GM21529 (cell line): Measurements from ENCODE around the gene PTPRR.

ENCODE experiments used
- ATAC-seq: cut with Tn5 transposase; IDR thresholded peaks from one replicate; pipeline ENCODE4 v1.9.1; 2021; ENCODE audit not compliant: unreplicated experiment

PTPRR gene

DNA sequence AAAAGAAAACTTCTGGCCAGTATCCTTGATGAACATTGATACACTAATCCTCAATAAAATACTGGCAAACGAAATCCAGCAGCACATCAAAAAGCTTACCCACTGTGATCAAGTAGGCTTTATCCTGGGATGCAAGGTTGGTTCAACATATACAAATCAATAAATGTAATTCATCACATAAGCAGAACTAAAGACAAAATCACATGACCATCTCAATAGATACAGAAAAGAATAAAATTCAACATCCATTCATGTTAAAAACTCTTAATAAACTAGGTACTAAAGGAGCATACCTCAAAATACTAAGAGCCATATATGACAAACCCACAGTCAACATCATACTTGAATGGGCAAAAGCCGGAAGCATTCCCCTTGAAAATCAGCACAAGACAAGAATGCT is 211.5 kb downstream of the PTPRR start:
- no peak for ATAC-seq

DNA sequence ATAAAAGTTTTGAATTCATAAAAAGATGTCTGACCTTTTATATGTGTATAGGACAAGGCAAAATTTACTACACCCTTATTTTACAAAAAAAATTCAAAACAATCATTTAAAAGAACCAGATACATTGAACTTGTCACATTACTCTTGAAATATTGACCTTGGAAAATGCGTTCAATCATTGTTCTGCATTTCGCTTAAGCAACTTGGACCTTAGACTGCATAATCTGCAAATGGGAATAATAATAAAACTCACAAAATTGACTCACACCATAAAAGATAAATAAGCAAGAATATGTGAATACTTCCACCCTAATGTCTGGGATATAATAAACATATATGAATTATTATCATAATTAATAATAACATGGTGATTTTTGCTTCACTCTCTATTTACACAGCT is 213.9 kb downstream of the PTPRR start:
- ATAC-seq = no peak

DNA sequence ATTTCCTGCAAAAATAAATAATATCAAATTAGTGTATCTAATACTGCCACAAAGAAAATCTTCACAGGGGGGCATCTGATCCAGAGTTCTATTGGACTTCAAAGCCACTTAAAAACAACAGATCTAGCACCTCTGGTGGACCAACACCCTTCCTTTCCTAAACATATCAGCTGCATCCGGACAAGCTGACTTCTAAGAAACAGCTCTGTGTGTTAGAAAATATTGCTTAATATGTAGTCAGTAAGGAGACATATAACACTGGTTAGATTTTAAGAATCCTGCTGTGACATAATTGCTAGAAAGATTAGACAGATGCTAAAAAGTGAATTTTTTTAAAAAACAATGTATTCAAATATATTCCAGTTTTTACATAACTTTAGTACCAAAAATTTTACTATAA is 222.2 kb downstream of the PTPRR start:
- ATAC-seq = no peak

DNA sequence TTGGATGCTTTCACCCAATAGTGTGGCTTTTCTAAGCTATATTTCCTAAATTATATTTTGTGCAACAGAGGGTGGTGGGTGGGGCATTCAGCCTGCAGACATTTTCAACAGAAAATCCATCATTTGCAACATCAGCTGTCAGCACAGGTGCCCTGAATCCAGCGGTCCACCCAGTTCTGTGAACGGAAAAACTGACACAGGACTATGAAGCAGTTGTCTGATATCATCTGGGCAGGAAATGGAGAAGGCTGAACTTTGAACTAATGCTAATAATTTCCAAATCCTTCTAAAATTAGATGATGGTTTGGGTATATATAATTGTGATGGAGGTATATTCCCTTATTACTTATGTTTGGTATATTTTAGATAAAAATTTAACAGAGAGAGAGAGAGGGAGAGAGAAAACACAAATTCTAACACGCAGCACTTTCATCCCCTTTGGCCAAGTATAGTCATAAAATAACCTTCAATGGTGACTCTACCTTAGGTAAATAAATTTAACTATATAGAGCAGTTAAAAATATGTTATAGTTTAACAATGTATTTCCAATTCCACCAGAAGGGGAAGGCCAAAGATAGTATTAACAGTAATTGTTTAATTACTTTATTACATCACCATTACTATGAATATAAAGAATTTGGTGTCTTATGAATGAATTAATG is 225.0 kb downstream of the PTPRR start:
- no peak for ATAC-seq

DNA sequence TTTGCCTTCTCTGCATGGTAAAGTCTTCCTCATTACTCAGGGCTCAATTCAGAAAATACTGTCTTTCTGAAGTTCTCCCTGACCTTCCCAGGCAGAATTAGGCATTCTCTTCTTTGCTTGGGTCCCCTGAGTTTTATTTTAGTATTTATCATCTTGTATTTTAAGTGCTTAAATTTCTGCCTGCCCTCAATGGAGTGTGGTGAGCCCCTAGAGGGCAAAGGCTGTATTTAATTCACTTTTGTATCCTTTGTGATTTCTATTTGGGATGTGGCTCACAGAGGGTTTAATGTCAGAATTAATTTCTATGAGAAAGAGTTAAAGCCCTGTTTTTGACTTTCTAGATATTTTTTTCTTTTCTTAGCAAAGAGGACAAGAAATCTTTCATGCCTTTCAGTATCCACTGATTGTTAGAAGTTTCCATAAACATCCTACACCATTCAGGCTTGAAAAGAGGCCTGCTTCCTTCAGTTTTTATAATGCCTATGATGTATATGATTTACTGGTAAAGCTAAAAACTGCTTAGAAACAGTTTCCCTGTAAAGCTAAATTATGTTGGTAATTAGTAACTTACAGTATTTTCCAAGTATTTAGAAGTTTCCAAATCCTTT is 227.8 kb downstream of the PTPRR start:
- no peak for ATAC-seq

DNA sequence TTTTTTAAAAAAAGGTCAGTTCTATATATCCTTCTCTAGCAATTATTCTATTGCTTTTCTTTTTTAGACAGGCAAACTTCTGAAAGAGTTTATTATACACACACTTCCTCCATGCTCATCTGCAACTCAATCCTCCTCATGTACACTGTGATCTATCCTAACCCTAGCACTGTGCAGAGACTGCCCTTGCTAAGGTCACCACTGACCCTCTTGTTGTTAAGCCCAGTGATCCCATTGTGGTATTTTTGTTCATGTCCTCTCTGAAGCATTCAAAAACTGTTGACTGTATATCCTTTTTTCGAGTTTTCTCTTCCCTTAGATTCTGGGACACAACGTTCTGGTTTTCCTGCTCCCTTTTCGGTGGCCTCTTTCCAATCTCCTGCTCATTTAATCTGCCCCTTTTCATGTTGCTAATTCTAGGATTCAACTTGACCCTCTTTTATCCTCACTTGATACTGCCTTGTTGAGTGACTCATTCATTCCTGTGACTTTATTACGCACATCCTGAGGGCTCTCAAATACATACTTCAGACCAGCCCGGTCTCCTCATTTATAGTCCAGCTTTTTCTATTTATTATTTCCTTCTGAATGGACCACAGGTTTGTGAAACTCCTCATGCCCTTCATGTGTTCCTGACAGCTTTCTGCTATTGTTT is 229.4 kb downstream of the PTPRR start:
- no peak for ATAC-seq

DNA sequence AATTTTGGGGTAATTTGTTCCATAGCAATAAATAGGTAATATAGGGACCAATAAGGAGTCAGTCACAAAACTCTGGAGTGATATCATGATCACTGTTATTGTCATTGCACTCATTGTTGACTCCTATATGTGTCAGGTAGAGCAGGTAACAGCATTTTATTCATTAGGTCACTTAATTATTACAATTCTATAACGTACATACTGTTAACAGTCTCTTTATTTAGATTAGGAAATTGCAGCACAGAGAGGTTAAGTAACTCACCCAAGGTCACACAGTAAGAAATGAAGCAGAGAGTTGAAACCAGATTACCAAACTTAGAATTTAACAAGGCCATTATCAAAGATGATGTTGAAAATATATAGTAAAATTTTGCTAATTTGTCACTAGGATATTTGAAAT is 233.6 kb downstream of the PTPRR start:
- ATAC-seq = no peak

DNA sequence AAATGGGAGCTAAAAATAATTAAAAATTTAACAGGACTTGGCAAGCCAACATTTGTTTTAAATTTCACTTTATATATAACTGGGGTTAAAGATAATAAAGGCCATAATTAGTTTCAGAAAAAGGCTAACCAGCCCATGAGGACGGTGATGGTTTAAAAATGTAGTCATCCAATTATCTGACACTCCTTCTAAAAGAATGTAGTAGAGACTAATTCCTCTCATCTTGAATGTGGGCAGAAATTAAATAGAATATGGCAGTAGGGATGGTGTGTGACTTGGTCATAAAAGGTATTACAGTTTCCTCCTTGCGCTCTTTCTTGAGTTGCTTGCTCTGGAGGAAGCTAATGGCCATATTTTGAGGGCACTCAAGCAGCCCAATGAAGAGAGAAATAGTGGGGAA is 234.2 kb downstream of the PTPRR start:
- ATAC-seq = no peak

DNA sequence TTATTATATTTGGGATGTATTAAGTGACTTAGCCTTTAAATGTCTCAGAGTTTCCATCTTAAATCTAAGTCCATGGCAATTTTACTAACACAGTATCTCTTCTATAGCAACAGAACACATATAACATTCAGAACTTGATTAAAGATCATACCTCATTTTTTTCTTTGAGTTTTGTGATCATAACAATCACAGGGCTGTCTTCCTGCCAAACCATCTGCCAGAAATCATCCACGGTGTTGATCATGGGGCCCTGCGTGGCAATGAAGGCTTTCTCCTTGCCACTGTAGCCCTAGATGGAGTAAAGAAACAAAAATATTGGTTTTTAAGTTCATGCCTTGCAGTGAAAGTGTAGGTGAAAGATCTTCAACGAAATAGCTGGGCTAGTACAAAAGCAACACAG is 236.6 kb downstream of the PTPRR start:
- no peak for ATAC-seq

DNA sequence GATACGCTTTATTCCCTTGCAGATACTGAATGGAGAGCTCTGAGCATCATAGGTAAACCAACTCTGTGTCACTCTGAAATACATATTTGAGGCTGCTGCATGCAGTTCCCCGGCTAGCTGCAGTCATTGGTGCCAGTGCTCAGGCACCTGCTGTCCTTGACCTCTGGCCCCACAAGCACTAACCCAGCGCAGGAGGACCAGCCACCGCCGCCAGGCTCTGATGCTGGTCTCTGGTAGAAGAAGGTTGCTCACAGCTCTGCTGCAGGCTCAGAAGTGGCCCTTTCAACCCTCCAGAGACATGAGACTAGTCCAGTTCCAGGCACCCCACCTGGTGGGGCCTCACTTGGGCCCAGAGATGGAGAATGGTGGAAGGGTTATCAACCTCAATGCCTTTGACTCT is 248.8 kb downstream of the PTPRR start:
- ATAC-seq = no peak

DNA sequence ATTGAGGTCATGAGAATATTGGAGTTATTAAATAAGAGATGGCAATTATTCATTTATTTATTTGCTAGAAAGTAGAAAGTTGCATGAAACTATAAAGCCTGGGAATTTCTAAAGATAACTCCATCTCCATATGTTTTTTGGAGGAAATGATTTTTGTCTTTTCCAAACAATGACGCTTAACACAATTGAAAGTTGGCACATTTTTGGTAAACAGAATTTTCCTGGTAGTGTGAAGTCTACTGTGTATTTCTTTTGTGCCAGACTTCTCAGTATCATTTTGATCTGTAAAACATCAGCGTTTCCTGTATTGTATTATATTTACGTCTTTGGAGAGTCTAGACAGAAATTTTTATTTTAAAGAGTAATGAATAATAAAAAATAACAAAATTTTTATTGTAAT is 249.6 kb downstream of the PTPRR start:
- ATAC-seq = no peak

DNA sequence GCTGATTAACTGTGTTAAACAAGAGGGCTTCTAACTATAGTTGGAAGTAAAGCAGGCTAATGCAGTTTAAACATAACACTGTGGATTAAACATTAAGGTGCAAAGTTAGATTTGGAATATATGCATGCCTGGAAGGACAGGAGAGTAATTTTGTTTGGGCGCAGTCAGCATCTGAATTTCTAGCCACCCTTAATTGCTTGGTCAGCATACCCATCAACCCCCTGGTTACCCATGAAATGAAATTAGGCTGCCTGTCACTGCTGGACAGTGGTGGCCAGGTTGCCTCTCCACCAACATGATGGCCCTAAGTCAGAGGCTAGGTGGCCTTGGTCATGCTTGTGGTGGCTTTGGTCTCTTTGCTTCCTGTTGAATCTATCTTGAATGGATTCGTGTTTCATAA is 253.3 kb downstream of the PTPRR start:
- ATAC-seq = no peak

DNA sequence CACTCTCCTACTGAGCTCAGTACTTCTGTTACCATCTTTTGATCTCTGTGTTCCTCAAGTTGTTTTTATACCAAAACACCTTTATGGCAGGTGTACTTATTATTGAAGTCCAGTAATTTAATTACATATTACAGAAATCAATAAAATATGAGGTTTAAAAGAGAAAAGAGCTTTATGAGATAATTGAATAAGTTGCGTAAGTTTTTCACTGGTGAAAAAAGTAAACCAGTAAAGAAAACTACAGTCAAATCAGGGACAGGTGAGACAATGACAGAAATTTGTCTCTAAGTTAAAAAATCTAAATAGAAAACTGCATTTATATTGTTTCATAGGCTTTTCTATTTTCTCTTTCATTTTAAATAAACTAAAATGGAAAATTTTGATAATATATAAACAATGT is 254.2 kb downstream of the PTPRR start:
- no peak for ATAC-seq

DNA sequence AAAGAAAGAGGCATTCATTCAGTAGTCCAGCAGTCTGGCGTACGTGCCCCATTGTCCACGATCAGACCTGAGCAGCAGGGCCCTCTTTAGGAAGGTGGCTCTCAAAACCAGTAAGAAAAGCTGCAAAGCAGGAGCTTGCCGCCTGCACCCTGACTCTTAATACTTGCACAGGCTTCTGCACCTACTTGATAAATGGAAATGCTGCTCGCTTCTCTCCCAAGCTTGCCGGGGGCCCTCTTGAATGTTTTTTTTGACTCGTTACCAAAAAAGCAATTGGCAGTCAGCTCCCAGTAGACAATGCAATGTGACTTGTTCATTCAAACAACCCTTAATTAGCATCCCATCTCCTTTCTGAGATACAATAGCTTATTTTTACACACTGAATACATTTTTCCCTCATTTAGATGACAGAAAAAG is 256.1 kb downstream of the PTPRR start:
- ATAC-seq = no peak

DNA sequence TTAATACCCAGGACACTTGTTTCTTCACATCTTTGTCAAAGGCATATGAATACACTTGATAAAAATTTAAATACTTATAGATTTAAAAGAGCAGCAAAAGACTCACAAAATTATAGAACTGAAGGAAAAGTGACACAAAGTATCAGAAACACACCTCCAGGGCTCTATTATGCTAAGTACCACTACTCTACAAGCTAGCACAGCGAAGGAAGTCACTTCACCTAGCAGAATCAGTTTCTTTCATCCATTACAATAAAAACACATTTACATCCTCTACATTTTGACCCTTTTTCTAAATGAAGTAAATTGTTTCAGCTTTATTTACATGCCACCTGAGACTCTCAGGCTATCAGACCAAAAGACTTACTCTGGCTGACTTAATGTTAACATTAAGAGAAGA is 256.7 kb downstream of the PTPRR start:
- ATAC-seq = no peak

DNA sequence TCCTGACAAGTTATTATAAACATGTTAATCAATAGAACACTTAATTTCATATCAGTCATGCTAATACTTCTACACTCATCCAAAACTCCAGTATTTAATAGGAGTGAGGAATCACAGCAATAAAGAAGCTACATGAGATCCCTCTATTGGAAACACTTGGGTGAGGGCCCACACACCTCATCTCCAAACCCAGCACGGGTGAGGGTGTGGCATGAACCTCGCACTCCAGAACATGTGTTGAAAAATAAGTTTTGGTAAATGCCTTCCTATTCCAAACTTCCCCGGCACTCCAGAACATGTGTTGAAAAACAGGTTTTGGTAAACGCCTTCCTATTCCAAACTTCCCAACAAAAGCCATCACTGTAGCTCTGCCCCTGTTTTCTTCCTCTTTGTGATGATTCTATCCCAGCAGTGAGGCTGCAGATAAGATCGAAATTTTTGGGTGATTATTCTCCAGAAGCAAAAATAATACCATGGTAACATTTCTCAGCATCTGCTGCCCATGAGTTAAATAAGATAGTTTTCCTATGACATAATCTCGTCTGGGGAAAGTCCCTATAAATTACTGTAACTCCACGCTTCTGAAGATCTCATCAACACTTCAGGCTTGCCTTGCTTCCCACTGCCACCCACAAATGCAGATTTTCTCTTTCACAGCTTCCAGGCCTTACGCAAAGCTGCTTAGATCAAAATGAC is 258.9 kb downstream of the PTPRR start:
- no peak for ATAC-seq

DNA sequence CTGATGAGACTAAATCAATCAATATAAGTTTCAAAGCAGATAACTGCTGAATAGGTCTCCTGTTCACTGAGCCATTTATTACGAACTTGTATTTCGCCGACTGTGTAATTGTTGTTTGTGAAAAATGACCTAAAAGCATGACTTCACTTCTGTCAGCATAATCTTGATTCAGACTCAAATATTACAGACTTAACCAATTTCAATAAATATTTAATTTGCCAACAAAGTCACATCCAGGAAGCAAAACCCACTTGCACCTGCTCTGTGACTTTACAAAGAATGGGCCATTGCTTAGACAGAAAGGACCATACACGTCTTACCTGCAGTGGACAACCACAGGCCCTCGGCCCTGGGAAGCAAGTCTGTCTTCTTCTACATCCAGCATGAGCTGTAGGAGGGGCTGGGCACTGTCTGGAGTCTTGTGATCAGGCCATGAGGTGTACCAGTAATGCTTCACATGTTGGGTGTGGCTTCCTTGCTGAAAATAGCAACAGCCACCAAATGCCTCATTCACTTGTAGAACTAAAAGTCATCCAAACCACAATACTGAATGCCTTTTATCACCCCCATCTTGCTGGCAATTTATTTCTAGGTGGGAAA is 259.8 kb downstream of the PTPRR start:
- no peak for ATAC-seq

DNA sequence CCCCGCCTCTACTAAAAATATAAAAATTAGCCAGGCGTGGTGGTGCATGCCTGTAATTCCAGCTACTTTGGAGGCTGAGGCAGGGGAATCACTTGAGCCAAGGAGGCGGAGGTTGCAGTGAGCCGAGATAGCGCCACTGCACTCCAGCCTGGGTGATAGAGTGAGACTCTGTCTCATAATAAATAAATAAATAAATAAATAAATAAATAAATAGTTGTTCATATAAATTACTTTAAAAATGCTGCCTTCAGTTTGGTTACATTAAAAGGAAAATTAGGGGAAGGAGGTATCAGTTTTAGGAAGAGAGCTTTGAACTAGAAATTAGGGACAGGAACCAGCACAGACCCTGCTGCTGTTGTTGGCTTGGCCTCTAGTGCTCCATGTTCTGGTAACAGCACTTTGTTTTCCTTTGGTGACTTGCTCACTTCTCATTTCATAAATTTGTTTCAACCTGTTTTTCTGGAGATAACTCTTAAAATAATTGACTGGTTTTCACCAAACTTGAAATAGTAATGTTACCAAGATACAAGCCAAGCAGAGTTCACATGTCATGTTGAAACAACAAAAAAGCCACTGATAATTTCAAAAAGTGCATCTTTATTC is 260.4 kb downstream of the PTPRR start:
- ATAC-seq = no peak

DNA sequence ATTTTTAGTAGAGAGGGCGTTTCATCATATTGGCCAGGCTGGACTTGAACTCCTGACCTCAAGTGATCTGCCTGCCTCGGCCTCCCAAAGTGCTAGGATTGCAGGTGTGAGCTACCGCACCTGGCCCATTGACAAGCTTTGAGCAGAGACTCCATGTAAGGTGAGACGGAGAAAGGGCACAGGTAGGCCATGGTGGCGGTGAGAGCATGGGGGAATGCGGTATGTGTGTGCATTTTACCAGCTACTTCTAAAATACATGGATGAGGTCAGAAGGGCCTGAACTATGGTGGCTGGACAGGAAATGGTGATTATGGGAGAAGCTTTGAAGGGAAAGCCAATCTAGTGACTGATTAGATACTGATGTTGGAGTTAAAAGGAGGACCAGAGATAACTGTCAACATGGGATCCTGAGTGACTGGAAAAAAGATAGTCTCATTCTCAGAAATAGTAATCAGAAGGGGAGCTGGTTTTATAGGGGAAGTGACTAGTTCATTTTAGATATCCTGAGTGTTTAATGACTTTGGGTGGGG is 261.4 kb downstream of the PTPRR start:
- ATAC-seq = no peak

DNA sequence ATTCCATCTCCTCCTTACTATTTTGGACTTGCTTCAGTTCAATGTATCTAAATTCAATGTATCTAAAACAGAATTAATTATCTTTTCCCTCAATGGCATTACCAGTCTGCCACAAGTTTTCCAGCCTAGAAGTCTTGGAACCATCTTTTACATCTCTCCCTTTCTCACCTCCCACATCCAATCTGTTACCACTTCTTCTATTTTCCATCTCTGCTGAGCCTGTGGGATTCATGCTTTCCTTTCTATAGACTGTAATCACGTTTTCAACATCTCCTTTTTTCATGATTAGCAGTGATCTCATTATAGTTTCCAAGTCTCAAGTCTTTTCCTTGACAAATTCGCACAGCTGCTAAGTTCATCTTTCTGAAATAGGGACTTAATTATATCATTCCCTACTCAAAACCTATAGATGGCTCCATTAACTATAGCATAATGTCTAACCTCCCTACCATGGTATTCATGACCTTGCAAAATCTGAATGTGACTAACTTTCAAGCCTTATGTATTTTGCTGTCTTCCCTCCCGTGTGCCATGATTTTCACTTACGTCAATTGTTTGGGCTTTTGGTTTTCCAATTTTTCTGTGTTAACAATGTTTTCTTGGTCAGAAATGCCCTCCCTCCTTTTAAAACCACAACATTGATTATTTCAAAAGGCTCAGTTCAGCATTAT is 262.8 kb downstream of the PTPRR start:
- no peak for ATAC-seq
